Esophagus muscularis mucosa (tissue), 3 donors: ENCODE measurements around the gene TESK2.

Source experiments
- POLR2A ChIP-seq: fragments of 450-650 bp; IDR thresholded peaks from one replicate; pipeline ENCODE4 v1.6.1; 2017; ENCODE audit warnings: antibody characterized with exemption, moderate library complexity, mild to moderate bottlenecking, low read depth
- POLR2AphosphoS5 ChIP-seq, 2 donors: sonication (generic); formaldehyde crosslinking; IDR thresholded peaks; one replicate each; pipeline ENCODE4 v1.6.1; 2017; ENCODE audit warnings: antibody characterized with exemption in 2 of 2
- TF ChIP-seq, protein P1 (sequence below), 3 experiments: fragments of 200-600 bp in 2 of 3; fragments of 450-650 bp in 1 of 3; sonication (generic) in 2 of 3; IDR thresholded peaks; one replicate each; pipeline ENCODE4 v1.5.1; 2017 to 2019; ENCODE audit warnings: antibody characterized with exemption in 3 of 3, mild to moderate bottlenecking in 2 of 3, moderate library complexity in 1 of 3

DNA sequence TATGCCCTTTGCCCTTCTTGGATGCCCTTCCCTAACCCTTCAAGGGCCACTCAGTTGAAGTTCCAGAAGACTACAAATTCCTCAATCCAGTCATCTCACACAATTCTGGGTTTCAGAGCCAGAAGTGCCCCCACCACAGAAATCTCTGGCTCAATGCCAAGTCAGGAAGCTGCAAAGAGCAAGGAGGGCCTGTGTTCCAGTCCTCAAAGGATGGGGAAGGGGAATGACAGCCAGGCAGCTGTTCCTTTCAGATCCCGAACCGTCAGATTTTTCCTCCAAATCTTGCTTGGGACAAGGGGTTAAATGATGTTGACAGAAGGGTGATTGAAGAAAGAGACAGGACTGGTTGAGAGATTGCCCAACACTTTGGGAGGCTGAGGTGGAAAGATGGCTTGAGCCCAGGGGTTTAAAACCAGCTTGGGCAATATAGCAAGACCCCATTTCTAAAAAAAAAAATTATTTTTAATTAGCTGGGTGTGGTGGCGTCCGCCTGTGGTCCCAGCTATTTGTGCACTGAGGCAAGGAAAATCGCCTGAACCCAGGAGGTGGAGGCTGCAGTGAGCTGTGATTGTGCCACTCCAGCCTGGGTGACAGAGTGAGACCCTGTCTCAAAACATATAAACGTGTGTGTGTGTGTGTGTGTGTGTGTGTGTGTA lies 165.0 kb downstream of the TESK2 start:
- TF ChIP-seq, protein P1, sequence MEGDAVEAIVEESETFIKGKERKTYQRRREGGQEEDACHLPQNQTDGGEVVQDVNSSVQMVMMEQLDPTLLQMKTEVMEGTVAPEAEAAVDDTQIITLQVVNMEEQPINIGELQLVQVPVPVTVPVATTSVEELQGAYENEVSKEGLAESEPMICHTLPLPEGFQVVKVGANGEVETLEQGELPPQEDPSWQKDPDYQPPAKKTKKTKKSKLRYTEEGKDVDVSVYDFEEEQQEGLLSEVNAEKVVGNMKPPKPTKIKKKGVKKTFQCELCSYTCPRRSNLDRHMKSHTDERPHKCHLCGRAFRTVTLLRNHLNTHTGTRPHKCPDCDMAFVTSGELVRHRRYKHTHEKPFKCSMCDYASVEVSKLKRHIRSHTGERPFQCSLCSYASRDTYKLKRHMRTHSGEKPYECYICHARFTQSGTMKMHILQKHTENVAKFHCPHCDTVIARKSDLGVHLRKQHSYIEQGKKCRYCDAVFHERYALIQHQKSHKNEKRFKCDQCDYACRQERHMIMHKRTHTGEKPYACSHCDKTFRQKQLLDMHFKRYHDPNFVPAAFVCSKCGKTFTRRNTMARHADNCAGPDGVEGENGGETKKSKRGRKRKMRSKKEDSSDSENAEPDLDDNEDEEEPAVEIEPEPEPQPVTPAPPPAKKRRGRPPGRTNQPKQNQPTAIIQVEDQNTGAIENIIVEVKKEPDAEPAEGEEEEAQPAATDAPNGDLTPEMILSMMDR (IDR thresholded peaks at IDR 0.05), result no peak
- TF ChIP-seq POLR2A (no peak), POLR2AphosphoS5 (IDR thresholded peaks at IDR 0.05) (no peak)
